SK-N-SH (cell line): ENCODE measurements around the gene SPRY2. TPM values are rescaled to one million over a fixed set of nuclear protein-coding genes. Genes with fewer than 3 reads are reported as not detected.

Experiments
- CTCF ChIA-PET: fragments of 300-600, 350-600 bp; formaldehyde crosslinking; extraction: SDS; loops from one replicate; lab custom pipeline; 2021; lab: Yijun Ruan, JAX
- POLR2A ChIA-PET: fragments of 350-600 bp; sonication (Branson Sonifier 250); formaldehyde crosslinking; extraction: SDS; loops from one replicate; lab custom pipeline; 2020; ENCODE audit warnings: antibody characterized with exemption, inconsistent platforms; lab: Yijun Ruan, JAX
- DNase-seq: peaks from one replicate; pipeline ENCODE4 v3.0.0; 2012
- H2AFZ ChIP-seq: fragments of 200-600 bp; sonication (generic); 2 replicates; pipeline ENCODE4 v1.8.1; 2016; ENCODE audit warnings: antibody characterized with exemption, mild to moderate bottlenecking, low read depth
- H3F3A ChIP-seq: fragments of 200-600 bp; sonication (generic); replicated peaks from 2 replicates; pipeline ENCODE3; 2016; ENCODE audit warnings: antibody characterized with exemption, mild to moderate bottlenecking; ENCODE audit not compliant: insufficient read depth
- H3K27ac ChIP-seq, 2 experiments: fragments of 200-500 bp in 1 of 2; fragments of 200-600 bp in 1 of 2; sonication (Bioruptor generic) in 1 of 2; sonication (generic), shearing (Covaris generic) in 1 of 2; 2 replicates each; pipeline versions ENCODE4 v1.5.1 to v1.6.1; 2014 to 2016; ENCODE audit warnings: low read depth in 2 of 2, inconsistent platforms in 1 of 2, low read length in 1 of 2, mild to moderate bottlenecking in 1 of 2, mixed read lengths in 1 of 2
- H3K27me3 ChIP-seq: fragments of 200-600 bp; sonication (generic), shearing (Covaris generic); 2 replicates; pipeline ENCODE4 v1.6.1; 2016; ENCODE audit warnings: mixed run types; ENCODE audit not compliant: insufficient read depth
- H3K36me3 ChIP-seq, 2 experiments: fragments of 200-500 bp in 1 of 2; fragments of 200-600 bp in 1 of 2; sonication (Bioruptor generic) in 1 of 2; sonication (generic) in 1 of 2; replicated peaks in 1 of 2; 2 replicates each; pipeline versions ENCODE3 to v1.5.1; 2014 to 2016; ENCODE audit warnings: low read length in 1 of 2, mild to moderate bottlenecking in 1 of 2; ENCODE audit not compliant: insufficient read depth in 2 of 2, control insufficient read depth in 1 of 2
- H3K4me1 ChIP-seq, 2 experiments: fragments of 200-500 bp in 1 of 2; fragments of 200-600 bp in 1 of 2; sonication (Bioruptor generic) in 1 of 2; sonication (generic), shearing (Covaris generic) in 1 of 2; 2 replicates each; pipeline versions ENCODE4 v1.5.1 to v1.6.1; 2014 to 2016; ENCODE audit warnings: low read depth in 1 of 2, low read length in 1 of 2, mixed run types in 1 of 2; ENCODE audit not compliant: insufficient read depth in 2 of 2, control insufficient read depth in 1 of 2
- H3K4me2 ChIP-seq: fragments of 200-600 bp; sonication (generic), shearing (Covaris generic); 2 replicates; pipeline ENCODE4 v1.6.1; 2017; ENCODE audit warnings: mixed run types
- H3K4me3 ChIP-seq, 2 experiments: fragments of 200-500 bp in 1 of 2; fragments of 200-600 bp in 1 of 2; sonication (Bioruptor generic) in 1 of 2; sonication (generic), shearing (Covaris generic) in 1 of 2; 2 replicates each; pipeline versions ENCODE4 v1.5.1 to v1.8.1; 2014 to 2016; ENCODE audit warnings: low read depth in 2 of 2, inconsistent platforms in 1 of 2, low read length in 1 of 2, mild to moderate bottlenecking in 1 of 2, mixed read lengths in 1 of 2, moderate library complexity in 1 of 2
- H3K79me2 ChIP-seq: fragments of 200-600 bp; sonication (generic); 2 replicates; pipeline ENCODE4 v1.8.1; 2017; ENCODE audit warnings: mild to moderate bottlenecking; ENCODE audit not compliant: insufficient read depth
- H3K9ac ChIP-seq: fragments of 200-600 bp; sonication (generic); 2 replicates; pipeline ENCODE4 v1.6.1; 2017; ENCODE audit warnings: mixed run types
- H3K9me2 ChIP-seq: fragments of 200-600 bp; sonication (generic); 2 replicates; pipeline ENCODE4 v1.6.1; 2017; ENCODE audit warnings: mixed run types
- H3K9me3 ChIP-seq: fragments of 200-600 bp; sonication (generic); 2 replicates; pipeline ENCODE4 v1.6.1; 2017; ENCODE audit warnings: mixed run types, mild to moderate bottlenecking, moderate library complexity
- H4K20me1 ChIP-seq: fragments of 200-600 bp; sonication (generic); 2 replicates; pipeline ENCODE4 v1.6.1; 2017; ENCODE audit warnings: mild to moderate bottlenecking, mixed run types; ENCODE audit not compliant: insufficient read depth
- CHD2 ChIP-seq: fragments of 150-350 bp; IDR thresholded peaks from 2 replicates; pipeline ENCODE4 v1.6.1; 2018; ENCODE audit warnings: low read length; ENCODE audit not compliant: partially characterized antibody
- EZH2phosphoT487 ChIP-seq: fragments of 200-600 bp; sonication (generic); IDR thresholded peaks from 2 replicates; pipeline ENCODE4 v1.6.1; 2017; ENCODE audit warnings: low read depth, mixed run types, mild to moderate bottlenecking, antibody characterized with exemption, moderate library complexity, borderline replicate concordance
- FOSL2 ChIP-seq: IDR thresholded peaks from 2 replicates; pipeline ENCODE4 v1.4.0; 2012; ENCODE audit warnings: low read depth, mild to moderate bottlenecking, moderate library complexity, borderline replicate concordance
- GABPA ChIP-seq: IDR thresholded peaks from 2 replicates; pipeline ENCODE4 v1.4.0; 2012; ENCODE audit warnings: low read depth, mild to moderate bottlenecking
- GATA2 ChIP-seq: sonication (generic); formaldehyde crosslinking; IDR thresholded peaks from 2 replicates; pipeline ENCODE4 v1.5.0; 2020; ENCODE audit warnings: mild to moderate bottlenecking, missing genetic modification reagents
- JUND ChIP-seq: IDR thresholded peaks from 2 replicates; pipeline ENCODE4 v1.4.0; 2012
- MAX ChIP-seq: IDR thresholded peaks from 2 replicates; pipeline ENCODE4 v1.4.0; 2012; ENCODE audit warnings: low read depth
- MEF2A ChIP-seq: IDR thresholded peaks from 2 replicates; pipeline ENCODE4 v1.4.0; 2012; ENCODE audit warnings: low read depth, borderline replicate concordance
- MXI1 ChIP-seq: IDR thresholded peaks from 2 replicates; pipeline ENCODE4 v1.6.1; 2012; ENCODE audit warnings: mild to moderate bottlenecking, low read depth, low read length, improper control_type of control experiment
- RCOR1 ChIP-seq: fragments of 150-350 bp; IDR thresholded peaks from 2 replicates; pipeline ENCODE4 v1.6.1; 2017; ENCODE audit warnings: antibody characterized with exemption, low read length
- TAF1 ChIP-seq: IDR thresholded peaks from 2 replicates; pipeline ENCODE4 v1.6.1; 2012; ENCODE audit warnings: low read depth, mild to moderate bottlenecking, low read length, moderate library complexity, borderline replicate concordance
- TCF12 ChIP-seq: IDR thresholded peaks from 2 replicates; pipeline ENCODE4 v1.4.0; 2012
- TEAD4 ChIP-seq: IDR thresholded peaks from 2 replicates; pipeline ENCODE4 v1.4.0; 2012; ENCODE audit warnings: mild to moderate bottlenecking, borderline replicate concordance; ENCODE audit not compliant: insufficient read depth
- WGBS: methylation state at CpG from one replicate; pipeline ENCODE4 v1.1.6; 2017; ENCODE audit warnings: low lambda C conversion rate; 5-methylcytosine and 5-hydroxymethylcytosine counted together
- polyA plus RNA-seq, 3 experiments: library from polyadenylated mRNA; depleted of rRNA; stranded (reverse); fragments of >200 nt; gene quantifications; 2 replicates each; pipeline ENCODE4 v1.2.3, GENCODE V29; 2012
- TF ChIP-seq, protein P1 (sequence below): IDR thresholded peaks from 2 replicates; pipeline ENCODE4; 2012
- TF ChIP-seq, protein P2 (sequence below): fragments of 150-350 bp; IDR thresholded peaks from 2 replicates; pipeline ENCODE4 v1.6.1; 2016; ENCODE audit warnings: mild to moderate bottlenecking, low read depth, low read length
- TF ChIP-seq, protein P3 (sequence below): fragments of 150-350 bp; IDR thresholded peaks from 2 replicates; pipeline ENCODE4 v1.6.1; 2017; ENCODE audit warnings: antibody characterized with exemption, low read length, low read depth, borderline replicate concordance
- TF ChIP-seq, protein P4 (sequence below): IDR thresholded peaks from 2 replicates; pipeline ENCODE4 v1.6.1; 2012; ENCODE audit warnings: mild to moderate bottlenecking, low read depth, low read length, moderate library complexity
- TF ChIP-seq, protein P5 (sequence below): IDR thresholded peaks from 2 replicates; pipeline ENCODE4 v1.4.0; 2012; ENCODE audit warnings: low read depth, borderline replicate concordance

SPRY2 gene
- polyA plus RNA-seq, 1 of the 3 experiments (the other 2 are of a cell fraction) = 122 TPM

DNA sequence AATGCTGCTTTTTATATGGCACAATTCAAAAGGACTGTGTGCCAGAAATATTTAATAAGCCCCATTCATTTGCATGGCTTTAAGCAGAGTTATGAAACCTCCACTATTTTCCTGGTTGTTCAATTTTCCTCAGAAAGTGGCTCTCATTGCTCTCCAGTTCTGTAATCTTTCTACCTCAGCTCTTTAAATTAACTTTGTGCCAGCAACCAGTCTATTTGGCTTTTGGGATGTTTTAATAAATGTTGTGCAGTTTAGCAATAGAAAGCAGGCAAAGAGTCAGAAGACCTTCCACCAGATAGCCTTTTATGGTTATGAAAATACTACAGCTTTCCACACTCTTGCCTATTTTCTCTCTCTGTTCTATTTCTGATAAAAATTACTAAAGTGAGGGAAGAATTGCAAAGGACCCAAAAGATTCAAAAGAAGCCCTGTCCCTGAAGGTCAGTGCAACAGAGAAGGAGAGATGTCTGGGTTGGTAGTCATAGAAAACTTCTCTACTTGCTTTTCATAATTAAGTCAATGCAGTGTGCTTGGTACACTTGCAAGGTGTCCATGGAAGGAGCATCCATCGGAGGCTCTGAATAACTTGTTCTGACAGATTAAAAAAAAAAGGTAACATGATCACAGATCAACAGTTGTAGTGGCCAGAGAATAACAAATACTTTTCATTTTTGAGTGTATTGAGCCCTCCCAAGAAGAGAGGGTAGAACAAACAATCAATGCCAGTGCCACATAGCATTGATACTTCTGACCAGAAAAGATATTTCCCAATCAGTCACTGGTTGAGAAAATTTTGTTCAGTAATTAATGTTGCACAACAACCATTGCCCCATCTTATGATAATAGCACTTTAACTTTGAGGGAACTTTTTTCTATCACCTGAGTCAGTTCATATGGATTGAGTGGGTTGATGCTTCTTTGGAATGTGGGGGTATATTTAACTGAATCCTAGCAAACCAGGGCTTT lies 48.4 kb upstream of the SPRY2 start:
- Histone ChIP-seq H2AFZ (no peak overlapping the region), H3K27me3 (no peaks in the 10 kb centered on the region), H3K9ac (no peak overlapping the region), H3K9me2 (no peaks in the 10 kb centered on the region), H3K9me3 (peaks cover 6% of the 10 kb centered on the region; the same call in 1 of the 2 replicates), H3K4me2 (no peak overlapping the region), H3K4me3 (no peak overlapping the region), H3F3A (no peaks in the 10 kb centered on the region), H3K36me3 (no peaks in the 10 kb centered on the region), H3K4me1 (no peaks in the 10 kb centered on the region), H4K20me1 (no peaks in the 10 kb centered on the region), H3K79me2 (no peaks in the 10 kb centered on the region), H3K27ac (no peak overlapping the region)
- TF ChIP-seq EZH2phosphoT487 (no peak), JUND (no peak), TAF1 (no peak), GABPA (no peak), MXI1 (no peak), MAX (no peak), TEAD4 (no peak), RCOR1 (no peak), MEF2A (no peak), FOSL2 (no peak), GATA2 (CRISPR knock-in tag) (no peak), TCF12 (no peak), CHD2 (no peak)
- TF ChIP-seq, protein P1, sequence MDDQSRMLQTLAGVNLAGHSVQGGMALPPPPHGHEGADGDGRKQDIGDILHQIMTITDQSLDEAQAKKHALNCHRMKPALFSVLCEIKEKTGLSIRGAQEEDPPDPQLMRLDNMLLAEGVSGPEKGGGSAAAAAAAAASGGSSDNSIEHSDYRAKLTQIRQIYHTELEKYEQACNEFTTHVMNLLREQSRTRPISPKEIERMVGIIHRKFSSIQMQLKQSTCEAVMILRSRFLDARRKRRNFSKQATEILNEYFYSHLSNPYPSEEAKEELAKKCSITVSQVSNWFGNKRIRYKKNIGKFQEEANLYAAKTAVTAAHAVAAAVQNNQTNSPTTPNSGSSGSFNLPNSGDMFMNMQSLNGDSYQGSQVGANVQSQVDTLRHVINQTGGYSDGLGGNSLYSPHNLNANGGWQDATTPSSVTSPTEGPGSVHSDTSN = no peak
- TF ChIP-seq, protein P2, sequence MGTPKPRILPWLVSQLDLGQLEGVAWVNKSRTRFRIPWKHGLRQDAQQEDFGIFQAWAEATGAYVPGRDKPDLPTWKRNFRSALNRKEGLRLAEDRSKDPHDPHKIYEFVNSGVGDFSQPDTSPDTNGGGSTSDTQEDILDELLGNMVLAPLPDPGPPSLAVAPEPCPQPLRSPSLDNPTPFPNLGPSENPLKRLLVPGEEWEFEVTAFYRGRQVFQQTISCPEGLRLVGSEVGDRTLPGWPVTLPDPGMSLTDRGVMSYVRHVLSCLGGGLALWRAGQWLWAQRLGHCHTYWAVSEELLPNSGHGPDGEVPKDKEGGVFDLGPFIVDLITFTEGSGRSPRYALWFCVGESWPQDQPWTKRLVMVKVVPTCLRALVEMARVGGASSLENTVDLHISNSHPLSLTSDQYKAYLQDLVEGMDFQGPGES = no peak
- TF ChIP-seq, protein P3, sequence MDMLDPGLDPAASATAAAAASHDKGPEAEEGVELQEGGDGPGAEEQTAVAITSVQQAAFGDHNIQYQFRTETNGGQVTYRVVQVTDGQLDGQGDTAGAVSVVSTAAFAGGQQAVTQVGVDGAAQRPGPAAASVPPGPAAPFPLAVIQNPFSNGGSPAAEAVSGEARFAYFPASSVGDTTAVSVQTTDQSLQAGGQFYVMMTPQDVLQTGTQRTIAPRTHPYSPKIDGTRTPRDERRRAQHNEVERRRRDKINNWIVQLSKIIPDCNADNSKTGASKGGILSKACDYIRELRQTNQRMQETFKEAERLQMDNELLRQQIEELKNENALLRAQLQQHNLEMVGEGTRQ = no peak
- TF ChIP-seq, protein P4, sequence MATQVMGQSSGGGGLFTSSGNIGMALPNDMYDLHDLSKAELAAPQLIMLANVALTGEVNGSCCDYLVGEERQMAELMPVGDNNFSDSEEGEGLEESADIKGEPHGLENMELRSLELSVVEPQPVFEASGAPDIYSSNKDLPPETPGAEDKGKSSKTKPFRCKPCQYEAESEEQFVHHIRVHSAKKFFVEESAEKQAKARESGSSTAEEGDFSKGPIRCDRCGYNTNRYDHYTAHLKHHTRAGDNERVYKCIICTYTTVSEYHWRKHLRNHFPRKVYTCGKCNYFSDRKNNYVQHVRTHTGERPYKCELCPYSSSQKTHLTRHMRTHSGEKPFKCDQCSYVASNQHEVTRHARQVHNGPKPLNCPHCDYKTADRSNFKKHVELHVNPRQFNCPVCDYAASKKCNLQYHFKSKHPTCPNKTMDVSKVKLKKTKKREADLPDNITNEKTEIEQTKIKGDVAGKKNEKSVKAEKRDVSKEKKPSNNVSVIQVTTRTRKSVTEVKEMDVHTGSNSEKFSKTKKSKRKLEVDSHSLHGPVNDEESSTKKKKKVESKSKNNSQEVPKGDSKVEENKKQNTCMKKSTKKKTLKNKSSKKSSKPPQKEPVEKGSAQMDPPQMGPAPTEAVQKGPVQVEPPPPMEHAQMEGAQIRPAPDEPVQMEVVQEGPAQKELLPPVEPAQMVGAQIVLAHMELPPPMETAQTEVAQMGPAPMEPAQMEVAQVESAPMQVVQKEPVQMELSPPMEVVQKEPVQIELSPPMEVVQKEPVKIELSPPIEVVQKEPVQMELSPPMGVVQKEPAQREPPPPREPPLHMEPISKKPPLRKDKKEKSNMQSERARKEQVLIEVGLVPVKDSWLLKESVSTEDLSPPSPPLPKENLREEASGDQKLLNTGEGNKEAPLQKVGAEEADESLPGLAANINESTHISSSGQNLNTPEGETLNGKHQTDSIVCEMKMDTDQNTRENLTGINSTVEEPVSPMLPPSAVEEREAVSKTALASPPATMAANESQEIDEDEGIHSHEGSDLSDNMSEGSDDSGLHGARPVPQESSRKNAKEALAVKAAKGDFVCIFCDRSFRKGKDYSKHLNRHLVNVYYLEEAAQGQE = no peak
- TF ChIP-seq, protein P5, sequence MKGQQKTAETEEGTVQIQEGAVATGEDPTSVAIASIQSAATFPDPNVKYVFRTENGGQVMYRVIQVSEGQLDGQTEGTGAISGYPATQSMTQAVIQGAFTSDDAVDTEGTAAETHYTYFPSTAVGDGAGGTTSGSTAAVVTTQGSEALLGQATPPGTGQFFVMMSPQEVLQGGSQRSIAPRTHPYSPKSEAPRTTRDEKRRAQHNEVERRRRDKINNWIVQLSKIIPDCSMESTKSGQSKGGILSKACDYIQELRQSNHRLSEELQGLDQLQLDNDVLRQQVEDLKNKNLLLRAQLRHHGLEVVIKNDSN = no peak
- whole genome bisulfite sequencing = 82% methylated on average over 1 of the region's 1 CpG
- ChIA-PET POLR2A (no interaction called here), CTCF (interaction anchor here (1.1 to 1.7 kb wide), 2 partner anchors 45 to 46 kb away, joined by 3 to 5 read pairs; no protein-coding TSS in a partner anchor)
- DNase-seq = no peak
